ENCODE measurements around the gene SPOP. TPM values are rescaled to one million over a fixed set of nuclear protein-coding genes. Genes with fewer than 3 reads are reported as not detected.
"Not testable (repeated sequence)": the region's sequence is repeated elsewhere in the genome, so short reads cannot be mapped to it uniquely, and the experiment has no call there.

Gene SPOP
- total RNA-seq, 1 donor from 2014 or later: 87.3 TPM

GRCh38 chr17:49571283-49571682 lies 106.6 kb downstream of the SPOP start:
- intact Hi-C loops (cut with DNase I): loop anchor here (5.0 to 10.0 kb wide), 2 partner anchors 126 to 274 kb away; partner anchors contain the start of gene TAC4
- ATAC-seq (no peak), DNase-seq (no peak)
- Histone ChIP-seq H3K27ac (no peak overlapping the region), H3K27me3 (peaks cover 4% of the 10 kb centered on the region), H3K4me3 (no peak overlapping the region), H3K4me1 (peaks cover 27% of the 10 kb centered on the region), H3K9me3 (no peaks in the 10 kb centered on the region), H3K36me3 (no peaks in the 10 kb centered on the region)
- no peak for TF ChIP-seq CTCF (IDR thresholded peaks at IDR 0.05)

DNA sequence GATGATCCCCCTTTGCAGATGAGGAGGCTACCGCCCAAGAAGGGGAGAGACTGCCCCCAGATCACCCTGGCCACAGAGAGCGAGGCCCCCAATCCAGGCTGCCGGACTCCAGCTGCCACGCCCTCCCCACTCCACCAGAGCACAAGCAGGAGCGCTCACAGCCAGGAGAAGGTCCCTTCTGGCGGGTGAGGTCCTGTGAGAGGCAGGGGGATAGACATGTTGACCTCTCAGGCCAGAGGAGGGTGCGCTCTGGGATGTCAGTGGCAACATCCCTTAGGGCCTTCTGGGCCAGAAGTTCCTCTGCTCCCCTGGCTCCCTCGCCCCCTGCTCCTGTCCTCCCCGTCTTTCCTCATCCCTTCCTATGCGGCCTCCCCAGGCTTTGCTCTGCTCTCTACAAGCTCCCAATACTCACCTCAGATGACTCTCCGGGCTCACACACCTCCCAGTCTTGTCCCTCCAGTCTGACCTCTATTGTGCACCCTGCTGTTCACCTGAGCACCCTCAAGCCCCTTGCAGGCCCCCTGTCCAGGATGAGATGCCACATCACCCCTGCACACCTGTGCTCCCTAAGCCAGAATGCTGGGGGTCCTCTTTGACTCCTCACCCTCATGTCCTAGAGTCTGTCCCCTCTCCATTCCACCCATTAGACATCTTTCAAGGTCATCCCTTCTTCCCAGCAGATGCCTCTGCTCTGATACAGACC lies 107.2 kb downstream of the SPOP start:
- no peak overlapping the region for H3K27ac ChIP-seq
- no peaks in the 10 kb centered on the region for H3K9me3 ChIP-seq
- no peak for DNase-seq
- no peaks in the 10 kb centered on the region for H3K27me3 ChIP-seq
- H3K4me3 ChIP-seq: no peak overlapping the region
- H3K4me1 ChIP-seq: peaks cover 24% of the 10 kb centered on the region
- intact Hi-C loops (cut with DNase I): loop anchor here (5.0 to 10.0 kb wide), 2 partner anchors 127 to 274 kb away; partner anchors contain the start of gene TAC4
- no peak for ATAC-seq
- no peak for TF ChIP-seq CTCF (IDR thresholded peaks at IDR 0.05)
- H3K36me3 ChIP-seq: no peaks in the 10 kb centered on the region

DNA sequence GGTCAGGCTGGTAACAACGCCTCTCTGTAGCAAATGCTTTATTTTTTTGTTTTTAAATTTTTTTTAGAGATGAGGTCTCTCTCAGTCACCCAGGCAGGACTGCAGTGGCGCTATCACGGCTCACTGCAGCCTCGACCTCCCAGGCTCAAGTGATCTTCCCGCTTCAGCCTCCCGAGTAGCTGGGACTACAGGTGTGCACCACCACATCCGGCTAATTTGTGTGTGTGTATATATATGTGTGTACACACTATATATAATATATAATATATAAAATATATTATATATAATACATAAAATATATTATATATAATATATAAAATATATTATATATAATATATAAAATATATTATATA lies 109.2 kb downstream of the SPOP start:
- H3K4me1 ChIP-seq, H3K36me3 ChIP-seq, H3K9me3 ChIP-seq, H3K27me3 ChIP-seq, ATAC-seq: not testable (repeated sequence)
- Histone ChIP-seq H3K27ac (peak overlapping the region; percentile 72), H3K4me3 (peak overlapping the region; percentile 51)
- intact Hi-C loops (cut with DNase I): loop anchor here (5.0 kb wide), 1 partner anchor 429 kb away; the partner anchor contains the start of gene DLX3
- peak; percentile 38 for DNase-seq

GRCh38 chr17:49567871-49568694 lies 109.8 kb downstream of the SPOP start:
- H3K27me3 ChIP-seq: no peaks in the 10 kb centered on the region
- TF ChIP-seq CTCF (IDR thresholded peaks at IDR 0.05): peak; percentile 94
- no peaks in the 10 kb centered on the region for H3K9me3 ChIP-seq
- H3K36me3 ChIP-seq: no peaks in the 10 kb centered on the region
- peaks cover 8% of the 10 kb centered on the region for H3K4me1 ChIP-seq
- ATAC-seq: peak; percentile 86
- peak overlapping the region; percentile 72 for H3K27ac ChIP-seq
- peak overlapping the region; percentile 51 for H3K4me3 ChIP-seq
- intact Hi-C loops (cut with DNase I): loop anchor here (5.0 kb wide), 1 partner anchor 429 kb away; the partner anchor contains the start of gene DLX3
- DNase-seq: peak; percentile 95

- TF ChIP-seq CTCF (IDR thresholded peaks at IDR 0.05): no peak
Observed at GRCh38 chr17:49567104-49567521, 110.8 kb downstream of the SPOP start.

GRCh38 chr17:49566668-49567071 lies 111.2 kb downstream of the SPOP start:
- intact Hi-C loops (cut with DNase I): loop anchor here (5.0 kb wide), 1 partner anchor 431 kb away; the partner anchor contains the start of gene DLX3
- no peak for ATAC-seq

More at GRCh38 chr17:49567104-49567521, 110.8 kb downstream of the SPOP start:
- H3K27ac ChIP-seq: peak overlapping the region; percentile 63
- H3K36me3 ChIP-seq: no peaks in the 10 kb centered on the region
- H3K27me3 ChIP-seq: no peaks in the 10 kb centered on the region
- no peak for ATAC-seq
- peaks cover 8% of the 10 kb centered on the region for H3K4me1 ChIP-seq
- H3K9me3 ChIP-seq: no peaks in the 10 kb centered on the region
- no peak overlapping the region for H3K4me3 ChIP-seq
- DNase-seq: peak; percentile 64
- intact Hi-C loops (cut with DNase I): loop anchor here (5.0 kb wide), 1 partner anchor 430 kb away; the partner anchor contains the start of gene DLX3

More at GRCh38 chr17:49566668-49567071, 111.2 kb downstream of the SPOP start:
- Histone ChIP-seq H3K36me3 (no peaks in the 10 kb centered on the region), H3K9me3 (no peaks in the 10 kb centered on the region), H3K4me3 (no peak overlapping the region), H3K27ac (peak overlapping the region; percentile 63), H3K27me3 (no peaks in the 10 kb centered on the region), H3K4me1 (peaks cover 8% of the 10 kb centered on the region)
- peak; percentile 39 for DNase-seq
- TF ChIP-seq CTCF (IDR thresholded peaks at IDR 0.05): no peak
